ENCODE data around the gene AKAP12. TPM values are rescaled to one million over a fixed set of nuclear protein-coding genes. Genes with fewer than 3 reads are reported as not detected.

AKAP12 gene
- total RNA-seq, 1 donor from 2014 or later: 15.1 TPM

- no peak for ATAC-seq
Observed at GRCh38 chr6:151265282-151265681, 25.5 kb downstream of the AKAP12 start.

GRCh38 chr6:151269321-151269995 lies 29.7 kb downstream of the AKAP12 start:
- intact Hi-C loops (cut with micrococcal nuclease): no loop called here
- DNase-seq (no peak), ATAC-seq (peak; percentile 73)

More at GRCh38 chr6:151265282-151265681, 25.5 kb downstream of the AKAP12 start:
- DNase-seq: no peak
- intact Hi-C loops (cut with micrococcal nuclease): no loop called here

- ATAC-seq: no peak
- intact Hi-C loops (cut with micrococcal nuclease): no loop called here
Observed at GRCh38 chr6:151275121-151275520, 35.4 kb downstream of the AKAP12 start.

GRCh38 chr6:151275566-151275965 lies 35.8 kb downstream of the AKAP12 start:
- DNase-seq (no peak), ATAC-seq (no peak)
- intact Hi-C loops (cut with micrococcal nuclease): no loop called here

More at GRCh38 chr6:151275121-151275520, 35.4 kb downstream of the AKAP12 start:
- DNase-seq: no peak

GRCh38 chr6:151276112-151276740 lies 36.5 kb downstream of the AKAP12 start:
- intact Hi-C loops (cut with micrococcal nuclease): no loop called here
- ATAC-seq (peak; percentile 86), DNase-seq (peak; percentile 57)

- intact Hi-C loops (cut with micrococcal nuclease): no loop called here
- ATAC-seq: no peak
- DNase-seq: no peak
Observed at GRCh38 chr6:151279891-151280290, 40.1 kb downstream of the AKAP12 start.

- no peak for ATAC-seq
- intact Hi-C loops (cut with micrococcal nuclease): no loop called here
- no peak for DNase-seq
Observed at GRCh38 chr6:151280859-151281258, 41.1 kb downstream of the AKAP12 start.

- intact Hi-C loops (cut with micrococcal nuclease): no loop called here
- ATAC-seq: no peak
Observed at GRCh38 chr6:151284012-151284411, 44.2 kb downstream of the AKAP12 start.

GRCh38 chr6:151284548-151285017 lies 44.8 kb downstream of the AKAP12 start:
- DNase-seq (no peak), ATAC-seq (no peak)
- intact Hi-C loops (cut with micrococcal nuclease): no loop called here

More at GRCh38 chr6:151284012-151284411, 44.2 kb downstream of the AKAP12 start:
- no peak for DNase-seq

GRCh38 chr6:151285122-151285521 lies 45.4 kb downstream of the AKAP12 start:
- DNase-seq (no peak), ATAC-seq (peak; percentile 71)
- intact Hi-C loops (cut with micrococcal nuclease): no loop called here

- intact Hi-C loops (cut with micrococcal nuclease): no loop called here
- peak; percentile 24 for ATAC-seq
- DNase-seq: no peak
Observed at GRCh38 chr6:151286214-151286613, 46.4 kb downstream of the AKAP12 start.

- DNase-seq: no peak
- ATAC-seq: no peak
- intact Hi-C loops (cut with micrococcal nuclease): no loop called here
Observed at GRCh38 chr6:151288712-151289398, 49.1 kb downstream of the AKAP12 start.

GRCh38 chr6:151289399-151290007 lies 49.7 kb downstream of the AKAP12 start:
- intact Hi-C loops (cut with micrococcal nuclease): no loop called here
- no peak for DNase-seq
- no peak for ATAC-seq

GRCh38 chr6:151290877-151291721 lies 51.3 kb downstream of the AKAP12 start:
- DNase-seq (peak; percentile 50), ATAC-seq (peak; percentile 79)
- intact Hi-C loops (cut with micrococcal nuclease): no loop called here

GRCh38 chr6:151291722-151292059 lies 51.9 kb downstream of the AKAP12 start:
- ATAC-seq: peak; percentile 40

GRCh38 chr6:151292974-151293687 lies 53.4 kb downstream of the AKAP12 start:
- peak; percentile 27 for ATAC-seq
- intact Hi-C loops (cut with micrococcal nuclease): no loop called here
- no peak for DNase-seq

More at GRCh38 chr6:151291722-151292059, 51.9 kb downstream of the AKAP12 start:
- DNase-seq: no peak
- intact Hi-C loops (cut with micrococcal nuclease): no loop called here

GRCh38 chr6:151293688-151294016 lies 53.9 kb downstream of the AKAP12 start:
- no peak for DNase-seq
- no peak for ATAC-seq
- intact Hi-C loops (cut with micrococcal nuclease): no loop called here

GRCh38 chr6:151294561-151295101 lies 54.9 kb downstream of the AKAP12 start:
- no peak for DNase-seq
- intact Hi-C loops (cut with micrococcal nuclease): no loop called here
- no peak for ATAC-seq
